Duodenal mucosa (tissue), 2 donors: ENCODE data around the gene ZNF425.
"Not testable (repeated sequence)": the region's sequence is repeated elsewhere in the genome, so short reads cannot be mapped to it uniquely, and the experiment has no call there.

ENCODE experiments used
- H3K27ac ChIP-seq: one replicate; pipeline ENCODE4 v1.7.0; 2013; ENCODE audit warnings: low read depth, low read length
- H3K27me3 ChIP-seq, 2 donors: one replicate each; pipeline ENCODE4 v1.7.0; 2013; ENCODE audit warnings: low read length in 2 of 2, control low read depth in 1 of 2; ENCODE audit not compliant: insufficient read depth in 2 of 2, control insufficient read depth in 1 of 2
- H3K36me3 ChIP-seq, 2 donors: one replicate each; pipeline ENCODE4 v1.7.0; 2013; ENCODE audit warnings: low read length in 2 of 2, control low read depth in 1 of 2; ENCODE audit not compliant: insufficient read depth in 2 of 2, control insufficient read depth in 1 of 2
- H3K4me1 ChIP-seq, 2 donors: one replicate each; pipeline ENCODE4 v1.7.0; 2013; ENCODE audit warnings: low read length in 2 of 2, control low read depth in 1 of 2; ENCODE audit not compliant: insufficient read depth in 2 of 2, control insufficient read depth in 1 of 2
- H3K4me3 ChIP-seq, 2 donors: one replicate each; pipeline ENCODE4 v1.7.0; 2013; ENCODE audit warnings: low read length in 2 of 2, low read depth in 1 of 2
- H3K9ac ChIP-seq, 2 donors: one replicate each; pipeline ENCODE4 v1.7.0; 2013; ENCODE audit warnings: low read length in 2 of 2, low read depth in 1 of 2
- H3K9me3 ChIP-seq, 2 donors: one replicate each; pipeline ENCODE4 v1.7.0; 2013; ENCODE audit warnings: low read length in 2 of 2, control low read depth in 1 of 2; ENCODE audit not compliant: control insufficient read depth in 1 of 2

ZNF425 gene

DNA sequence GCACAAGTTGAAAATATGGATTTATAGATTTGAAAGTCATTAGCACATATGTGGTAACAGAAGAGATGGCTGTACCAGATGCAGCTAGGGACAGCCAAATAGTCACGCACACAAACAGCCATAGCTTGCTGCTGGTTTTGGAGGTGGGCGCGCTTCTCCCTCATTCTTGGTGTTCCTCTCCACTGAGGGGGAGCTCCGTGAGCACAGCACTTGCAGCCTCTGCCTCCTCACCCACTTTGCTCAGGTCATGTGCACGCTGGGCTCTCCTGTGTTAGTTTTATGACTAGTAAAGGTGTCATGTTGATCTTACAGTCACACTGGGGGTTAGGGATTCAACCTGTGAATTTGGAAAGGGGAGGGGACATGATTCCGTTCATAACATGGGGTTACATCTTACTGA is 27.1 kb downstream of the ZNF425 start:
- H3K27ac ChIP-seq, result no peak overlapping the region
- H3K36me3 ChIP-seq, result peaks cover 0 to 2% of the 10 kb centered on the region in 2 donors
- no peaks in the 10 kb centered on the region for H3K9me3 ChIP-seq

DNA sequence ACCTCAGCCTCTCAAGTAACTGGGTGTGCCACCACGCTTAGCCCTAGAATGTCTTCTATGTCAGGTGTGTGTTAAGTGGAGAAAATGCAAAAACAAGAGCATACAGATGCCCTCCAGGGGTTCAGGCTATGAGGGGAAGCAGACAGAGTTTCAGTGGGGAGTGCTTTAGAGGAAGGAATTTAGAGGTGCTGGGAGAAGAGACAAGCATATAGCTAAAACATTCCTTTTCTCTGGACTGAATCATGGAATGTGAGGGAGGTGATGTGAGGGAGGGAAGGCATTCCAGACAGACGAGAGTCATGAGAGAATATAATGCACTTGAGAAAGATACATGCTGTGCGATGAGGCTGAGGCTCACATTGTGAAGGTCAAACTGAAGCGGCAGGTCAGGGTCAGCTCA is 29.0 kb downstream of the ZNF425 start:
- H3K4me3 ChIP-seq, result no peak overlapping the region
- H3K27ac ChIP-seq, result no peak overlapping the region
- H3K9ac ChIP-seq, result no peak overlapping the region
- no peaks in the 10 kb centered on the region for H3K27me3 ChIP-seq
- no peaks in the 10 kb centered on the region for H3K36me3 ChIP-seq
- H3K4me1 ChIP-seq, result no peaks in the 10 kb centered on the region
- no peaks in the 10 kb centered on the region for H3K9me3 ChIP-seq

More for the DNA sequence above, 27.1 kb downstream of the ZNF425 start:
- Histone ChIP-seq H3K9ac (no peak overlapping the region), H3K4me1 (no peaks in the 10 kb centered on the region), H3K27me3 (no peaks in the 10 kb centered on the region), H3K4me3 (no peak overlapping the region)

DNA sequence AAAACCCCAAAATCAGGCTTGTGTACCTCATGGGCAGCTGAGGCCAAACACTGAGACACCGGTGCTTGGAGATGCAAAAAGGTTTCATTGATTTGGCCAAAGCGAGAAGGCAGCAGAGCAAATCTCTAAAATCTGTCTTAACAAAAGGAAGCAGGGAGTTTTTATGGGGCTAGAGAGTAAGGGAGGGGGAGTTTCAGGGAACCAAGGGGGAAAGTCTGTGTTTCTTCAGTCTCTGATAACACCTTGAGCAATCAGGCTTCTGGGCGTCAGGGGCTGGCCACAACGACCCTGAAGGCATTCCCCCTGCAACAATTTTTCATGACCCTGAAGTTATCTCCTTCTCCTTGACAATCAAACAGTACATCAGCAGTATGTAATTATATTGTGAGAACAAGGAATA is 32.9 kb downstream of the ZNF425 start:
- H3K9me3 ChIP-seq, result no peaks in the 10 kb centered on the region
- no peak overlapping the region for H3K4me3 ChIP-seq
- no peaks in the 10 kb centered on the region for H3K27me3 ChIP-seq

DNA sequence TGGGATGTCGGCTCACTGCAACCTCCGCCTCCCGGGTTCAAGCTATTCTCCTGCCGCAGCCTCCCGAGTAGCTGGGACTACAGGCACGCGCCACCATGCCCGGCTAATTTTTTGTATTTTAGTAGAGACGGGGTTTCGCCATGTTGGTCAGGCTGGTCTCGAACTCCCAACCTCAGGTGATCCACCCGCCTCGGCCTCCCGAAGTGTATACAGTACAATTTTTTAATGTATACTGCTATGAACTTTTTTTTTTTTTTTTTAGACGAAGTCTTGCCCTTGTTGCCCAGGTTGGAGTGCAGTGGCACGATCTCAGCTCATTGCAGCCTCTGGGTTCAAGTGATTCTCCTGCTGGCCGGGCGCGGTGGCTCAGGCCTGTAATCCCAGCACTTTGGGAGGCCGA is 33.9 kb downstream of the ZNF425 start:
- H3K27me3 ChIP-seq, H3K4me1 ChIP-seq, H3K9ac ChIP-seq, H3K36me3 ChIP-seq, H3K27ac ChIP-seq, H3K9me3 ChIP-seq, H3K4me3 ChIP-seq: not testable (repeated sequence)

More for the DNA sequence above, 32.9 kb downstream of the ZNF425 start:
- Histone ChIP-seq H3K9ac (no peak overlapping the region), H3K27ac (no peak overlapping the region), H3K36me3 (no peaks in the 10 kb centered on the region), H3K4me1 (no peaks in the 10 kb centered on the region)

DNA sequence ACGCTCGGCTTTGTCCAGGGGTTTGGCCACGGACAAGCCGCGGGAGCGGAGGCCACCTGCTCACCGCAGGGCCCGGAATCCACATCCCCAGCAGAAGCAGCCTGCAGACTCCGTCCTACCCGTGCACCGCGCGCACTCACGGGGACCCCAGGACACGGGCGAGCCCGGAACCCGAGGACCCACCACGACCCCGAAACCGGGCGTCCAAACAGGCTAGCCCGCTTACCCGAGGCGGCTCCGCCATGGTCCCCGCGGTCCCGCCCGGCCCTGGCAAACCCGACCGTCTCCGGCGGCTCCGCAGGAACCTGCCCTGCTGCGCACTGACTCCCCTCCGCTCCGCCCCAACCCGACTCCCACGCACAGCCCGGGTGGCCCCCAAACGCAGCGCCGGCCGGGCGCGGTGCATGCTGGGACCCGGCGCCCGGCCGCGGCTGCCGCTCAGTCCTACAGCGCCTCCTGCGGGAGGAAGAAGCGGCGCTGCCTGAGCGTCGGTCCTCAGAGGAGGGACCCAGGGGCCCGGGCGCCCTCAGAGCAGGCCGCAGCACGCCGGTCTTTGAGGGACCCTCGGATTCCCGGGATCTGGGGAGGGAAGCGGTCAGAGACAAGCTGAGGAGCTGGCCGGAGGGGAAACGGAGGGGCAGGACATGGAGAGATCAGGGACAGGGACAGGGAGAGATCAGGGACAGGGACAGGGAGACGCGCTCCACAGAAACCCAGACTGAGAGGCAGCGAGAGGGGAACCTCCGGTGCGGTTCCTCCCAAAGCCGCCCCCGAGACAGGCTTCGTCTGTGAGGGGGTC is 35.5 kb downstream of the ZNF425 start, which contains the start of gene ZNF786:
TSS of gene ZNF786 (minus strand) at position 322 of the 799 bp plus-strand sequence. CDS start at position 244, 78 bp downstream.
- H3K4me3 ChIP-seq, result peak within 1 kb of the TSS; percentile 77 to 92
- no peaks in the 10 kb centered on the region for H3K4me1 ChIP-seq
- peak within 1 kb of the TSS; percentile 93 for H3K27ac ChIP-seq
- H3K9ac ChIP-seq, result peak within 1 kb of the TSS; percentile 84 to 96
- peaks cover 0 to 4% of the 10 kb centered on the region in 2 donors for H3K36me3 ChIP-seq
- no peaks in the 10 kb centered on the region for H3K27me3 ChIP-seq
- no peaks in the 10 kb centered on the region for H3K9me3 ChIP-seq

DNA sequence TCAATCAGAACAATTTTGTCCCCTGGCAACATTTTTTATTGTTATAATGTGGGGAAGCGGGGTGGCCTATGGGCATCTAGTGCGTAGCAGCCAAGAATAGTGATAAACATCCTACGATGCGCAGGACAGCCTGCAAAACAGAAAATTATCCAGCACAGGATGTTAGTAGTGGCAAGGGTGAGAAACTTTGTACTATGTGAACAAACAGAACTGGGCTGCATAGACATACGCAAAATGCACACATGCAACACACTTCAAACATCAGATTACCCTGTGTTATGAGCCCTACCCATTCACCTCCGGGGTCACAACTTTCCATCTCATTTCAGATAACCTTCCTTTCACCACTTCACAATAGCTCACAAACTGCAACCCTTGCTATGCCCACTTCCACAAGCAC is 38.7 kb downstream of the ZNF425 start:
- Histone ChIP-seq H3K4me3 (no peak overlapping the region), H3K36me3 (peaks cover 0 to 4% of the 10 kb centered on the region in 2 donors), H3K27ac (no peak overlapping the region), H3K4me1 (no peaks in the 10 kb centered on the region), H3K9me3 (no peaks in the 10 kb centered on the region), H3K9ac (no peak overlapping the region), H3K27me3 (no peaks in the 10 kb centered on the region)

DNA sequence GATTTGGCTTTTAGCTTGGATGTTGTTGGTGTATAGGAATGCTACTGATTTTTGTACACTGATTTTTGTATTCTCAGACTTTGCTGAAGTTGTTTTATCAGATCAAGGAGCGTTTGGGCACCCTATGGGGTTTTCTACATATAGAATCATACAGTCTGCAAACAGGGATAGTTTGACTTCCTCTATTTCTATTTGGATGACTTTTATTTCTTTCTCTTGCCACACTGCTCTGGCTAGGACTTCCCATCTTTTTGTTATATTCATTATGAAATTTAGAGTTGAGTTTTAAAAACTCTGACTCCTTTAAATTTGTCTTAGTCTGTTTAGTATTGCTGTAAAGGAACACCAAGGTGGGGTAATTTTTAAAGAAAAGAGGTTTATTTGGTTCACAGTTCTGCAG is 40.3 kb downstream of the ZNF425 start:
- peaks cover 0 to 4% of the 10 kb centered on the region in 2 donors for H3K36me3 ChIP-seq
- H3K4me3 ChIP-seq, result no peak overlapping the region
- H3K9me3 ChIP-seq, result no peaks in the 10 kb centered on the region
- H3K4me1 ChIP-seq, result no peaks in the 10 kb centered on the region
- H3K27me3 ChIP-seq, result no peaks in the 10 kb centered on the region
- no peak overlapping the region for H3K27ac ChIP-seq
- H3K9ac ChIP-seq, result no peak overlapping the region

DNA sequence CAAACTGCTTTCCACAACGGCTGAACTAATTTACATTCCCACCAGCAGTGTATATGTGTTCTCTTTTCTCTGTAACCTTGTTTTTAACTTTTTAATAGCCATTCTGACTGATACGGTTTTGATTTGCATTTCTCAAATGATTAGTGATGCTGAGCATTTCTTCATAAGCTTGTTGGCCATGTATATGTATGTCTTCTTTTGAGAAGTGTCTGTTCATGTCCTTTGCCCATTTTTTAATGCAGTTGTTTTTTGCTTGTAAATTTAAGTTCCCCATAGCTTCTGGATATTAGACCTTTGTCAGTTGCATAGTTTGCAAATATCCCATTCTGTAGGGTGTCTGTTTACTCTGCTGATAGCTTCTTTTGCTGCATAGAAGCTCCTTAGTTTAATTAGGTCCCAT is 41.7 kb downstream of the ZNF425 start:
- H3K4me1 ChIP-seq, result no peaks in the 10 kb centered on the region
- H3K9ac ChIP-seq, result no peak overlapping the region
- H3K36me3 ChIP-seq, result peaks cover 0 to 4% of the 10 kb centered on the region in 2 donors
- no peaks in the 10 kb centered on the region for H3K9me3 ChIP-seq
- no peak overlapping the region for H3K27ac ChIP-seq
- no peaks in the 10 kb centered on the region for H3K27me3 ChIP-seq
- H3K4me3 ChIP-seq, result no peak overlapping the region

DNA sequence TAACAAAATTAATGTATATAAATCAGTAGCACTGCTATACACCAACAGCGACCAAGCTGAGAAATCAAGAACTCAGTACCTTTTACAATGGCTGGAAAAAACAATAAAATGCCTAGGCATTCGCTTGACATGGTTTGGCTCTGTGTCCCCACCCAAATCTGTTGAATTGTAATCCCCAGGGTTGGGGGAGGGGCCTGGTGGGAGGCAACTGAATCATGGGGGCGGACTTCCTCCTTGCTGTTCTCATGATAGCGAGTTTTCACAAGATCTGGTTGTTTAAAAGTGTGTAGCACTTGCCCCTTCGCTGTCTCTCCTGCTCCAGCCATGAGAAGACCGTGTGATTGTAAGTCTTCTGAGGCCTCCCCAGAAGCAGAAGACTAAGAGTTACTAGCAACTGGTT is 44.2 kb downstream of the ZNF425 start:
- H3K27ac ChIP-seq, result no peak overlapping the region
- H3K4me3 ChIP-seq, result no peak overlapping the region
- no peaks in the 10 kb centered on the region for H3K9me3 ChIP-seq
- H3K4me1 ChIP-seq, result no peaks in the 10 kb centered on the region
- H3K9ac ChIP-seq, result no peak overlapping the region
- H3K36me3 ChIP-seq, result peaks cover 0 to 2% of the 10 kb centered on the region in 2 donors
- no peaks in the 10 kb centered on the region for H3K27me3 ChIP-seq

DNA sequence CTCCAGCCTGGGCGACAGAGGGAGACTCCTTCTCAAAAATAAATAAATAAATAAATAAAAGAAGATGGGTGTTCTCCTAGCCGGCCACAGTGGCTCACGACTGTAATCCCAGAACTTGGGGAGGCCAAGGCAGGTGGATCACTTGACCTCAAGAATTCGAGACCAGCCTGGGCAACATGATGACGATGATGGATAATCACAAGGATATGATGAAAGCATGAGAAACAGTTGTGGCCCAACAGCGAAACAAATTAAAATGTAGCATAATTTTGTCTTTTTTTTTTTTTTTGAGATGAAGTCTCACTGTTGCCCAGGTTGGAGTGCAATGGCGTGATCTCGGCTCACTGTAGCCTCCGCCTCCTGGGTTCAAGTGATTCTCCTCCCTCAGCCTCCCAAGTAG is 48.5 kb downstream of the ZNF425 start:
- no peaks in the 10 kb centered on the region for H3K27me3 ChIP-seq
- H3K9me3 ChIP-seq, result no peaks in the 10 kb centered on the region
- no peak overlapping the region for H3K27ac ChIP-seq
- no peak overlapping the region for H3K4me3 ChIP-seq
- no peaks in the 10 kb centered on the region for H3K4me1 ChIP-seq
- H3K9ac ChIP-seq, result no peak overlapping the region
- H3K36me3 ChIP-seq, result peaks cover 4 to 19% of the 10 kb centered on the region in 2 donors
